ENCODE measurements around the gene WBP2NL. TPM values are rescaled to one million over a fixed set of nuclear protein-coding genes. Genes with fewer than 3 reads are reported as not detected.

WBP2NL gene
- total and polyA plus RNA-seq, 2 of the 8 experiments (the other 6 are each of a cell fraction or from before 2014, with no cell fraction given): not detected

DNA sequence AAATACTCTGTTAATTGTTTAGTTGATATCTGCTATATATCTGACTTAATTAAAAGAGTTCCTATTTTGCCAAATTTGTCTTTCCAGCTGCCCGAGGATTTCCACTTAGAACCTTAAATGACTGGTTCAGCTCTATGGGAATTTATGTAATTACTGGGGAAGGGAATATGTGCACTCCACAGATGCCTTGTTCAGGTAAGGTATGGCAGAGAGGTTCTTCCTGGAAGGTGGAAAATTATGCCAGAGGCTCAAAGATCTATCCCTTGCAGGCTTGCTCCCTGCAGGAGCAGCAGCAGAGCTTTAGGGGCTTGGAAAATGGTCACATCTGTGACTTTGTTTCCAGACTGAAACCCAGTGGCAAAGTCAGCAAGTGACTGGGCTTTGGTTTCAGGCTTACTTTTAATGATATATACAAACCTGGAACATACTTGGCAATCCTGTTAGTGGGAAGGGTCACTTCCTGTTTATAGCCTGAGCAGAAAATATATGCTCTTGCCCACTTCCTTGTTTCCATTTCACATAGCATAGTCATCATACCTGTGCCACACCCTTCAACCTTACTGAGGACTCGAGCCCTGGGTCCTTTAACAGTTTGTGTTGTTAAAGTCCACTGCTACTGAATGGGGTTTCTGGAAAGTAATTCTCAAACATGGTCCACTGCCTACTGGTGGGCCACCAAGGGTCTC is 23.7 kb downstream of the WBP2NL start:
- H3K23ac ChIP-seq (ENCODE audit: insufficient read length): no peak overlapping the region
- H3K14ac ChIP-seq (ENCODE audit: insufficient read length): no peak overlapping the region
- H3K36me3 ChIP-seq (ENCODE audit: control insufficient read depth in 2 of 4, insufficient read depth in 4 of 4, low read length in 3 of 4): no peaks in the 10 kb centered on the region
- ChIA-PET CTCF (ENCODE audit: partially characterized antibody) (no interaction called here), POLR2A (ENCODE audit: partially characterized antibody) (no interaction called here)
- no peak overlapping the region for H2BK12ac ChIP-seq (ENCODE audit: low read depth, low read length)
- no peak overlapping the region for H3K18ac ChIP-seq (ENCODE audit: extremely low read depth, low read length)
- H3K27me3 ChIP-seq (replicated peaks in 1 of 4; ENCODE audit: control insufficient read depth in 3 of 4, extremely low read depth in 1 of 4, insufficient read depth in 3 of 4, low read length in 3 of 4): no peaks in the 10 kb centered on the region
- H2BK120ac ChIP-seq (replicated peaks; ENCODE audit: low read depth, low read length): no peak overlapping the region
- H3K9me3 ChIP-seq (ENCODE audit: insufficient read depth in 2 of 2, low read depth in 1 of 2, low read length in 1 of 2): no peaks in the 10 kb centered on the region
- no peak overlapping the region for H2BK15ac ChIP-seq (ENCODE audit: low read length)
- no peaks in the 10 kb centered on the region for H3K79me1 ChIP-seq (ENCODE audit: low read depth, low read length)
- no peak overlapping the region for H3K27ac ChIP-seq (ENCODE audit: low read depth, low read length)
- 87% methylated on average over 2 of the region's 2 CpGs; no CpG with 5 or more reads in 1 of the 2 experiments for WGBS, 2 experiments (ENCODE audit: extremely low coverage in 1 of 2, insufficient coverage in 1 of 2, insufficient read length in 1 of 2, insufficient replicate concordance in 2 of 2, low coverage in 1 of 2, low lambda C conversion rate in 2 of 2, missing lambda C conversion rate in 1 of 2)
- H2AK5ac ChIP-seq (ENCODE audit: low read depth, low read length): no peak overlapping the region
- no peak overlapping the region for H4K8ac ChIP-seq (ENCODE audit: extremely low read depth, insufficient read depth, low read length)
- no peak overlapping the region for H3K9ac ChIP-seq (replicated peaks in 1 of 4; ENCODE audit: extremely low read depth in 1 of 4, low read depth in 3 of 4, low read length in 3 of 4)
- no peak overlapping the region for H2AFZ ChIP-seq (ENCODE audit: low read length)
- no peaks in the 10 kb centered on the region for H4K20me1 ChIP-seq (replicated peaks in 1 of 2; ENCODE audit: control insufficient read depth in 1 of 2, insufficient read depth in 2 of 2, low read length in 2 of 2)
- H3K4ac ChIP-seq (replicated peaks; ENCODE audit: insufficient read length, low read depth, low read length): no peak overlapping the region
- H3K4me3 ChIP-seq (ENCODE audit: extremely low read depth in 1 of 4, insufficient read depth in 2 of 4, low read depth in 3 of 4, low read length in 4 of 4): no peak overlapping the region
- H3K56ac ChIP-seq (replicated peaks; ENCODE audit: insufficient read length, low read depth, low read length): no peak overlapping the region
- no peaks in the 10 kb centered on the region for H3K4me1 ChIP-seq (replicated peaks in 1 of 4; ENCODE audit: control insufficient read depth in 3 of 4, insufficient read depth in 4 of 4, low read length in 3 of 4)
- DNase-seq (ENCODE audit: low read depth in 1 of 2, low spot score in 2 of 2): no peak
- no peaks in the 10 kb centered on the region for H3K23me2 ChIP-seq (ENCODE audit: low read depth, low read length)
- H4K91ac ChIP-seq (replicated peaks; ENCODE audit: insufficient read length, low read length): no peak overlapping the region
- H3K79me2 ChIP-seq (ENCODE audit: control insufficient read depth in 1 of 2, insufficient read depth in 2 of 2, low read length in 2 of 2): no peaks in the 10 kb centered on the region
- H2BK20ac ChIP-seq (ENCODE audit: low read length): no peak overlapping the region
- no peak overlapping the region for H3K4me2 ChIP-seq (ENCODE audit: insufficient read depth in 1 of 2, low read depth in 2 of 2, low read length in 2 of 2)
- H4K5ac ChIP-seq (ENCODE audit: insufficient read length, low read depth, low read length): no peak overlapping the region
- no peak for FAIRE-seq
- H2BK5ac ChIP-seq (ENCODE audit: low read depth, low read length): no peak overlapping the region
- TF ChIP-seq SP2 (IDR thresholded peaks at IDR 0.05; ENCODE audit: low read length): no peak
- no peak for TF ChIP-seq RNF2 (IDR thresholded peaks at IDR 0.05; ENCODE audit: borderline replicate concordance, low read depth, low read length, missing control alignments, poor library complexity, severe bottlenecking)
- no peak for TF ChIP-seq BACH1 (IDR thresholded peaks at IDR 0.05; ENCODE audit: low read length)
- no peak for TF ChIP-seq SIN3A (conservative IDR thresholded peaks at IDR 0.05 in 1 of 2, IDR thresholded peaks at IDR 0.05 in 1 of 2; ENCODE audit: low read depth in 1 of 2, low read length in 2 of 2)
- TF ChIP-seq POU5F1 (IDR thresholded peaks at IDR 0.05; ENCODE audit: low read depth, low read length): no peak
- TF ChIP-seq, protein P1, sequence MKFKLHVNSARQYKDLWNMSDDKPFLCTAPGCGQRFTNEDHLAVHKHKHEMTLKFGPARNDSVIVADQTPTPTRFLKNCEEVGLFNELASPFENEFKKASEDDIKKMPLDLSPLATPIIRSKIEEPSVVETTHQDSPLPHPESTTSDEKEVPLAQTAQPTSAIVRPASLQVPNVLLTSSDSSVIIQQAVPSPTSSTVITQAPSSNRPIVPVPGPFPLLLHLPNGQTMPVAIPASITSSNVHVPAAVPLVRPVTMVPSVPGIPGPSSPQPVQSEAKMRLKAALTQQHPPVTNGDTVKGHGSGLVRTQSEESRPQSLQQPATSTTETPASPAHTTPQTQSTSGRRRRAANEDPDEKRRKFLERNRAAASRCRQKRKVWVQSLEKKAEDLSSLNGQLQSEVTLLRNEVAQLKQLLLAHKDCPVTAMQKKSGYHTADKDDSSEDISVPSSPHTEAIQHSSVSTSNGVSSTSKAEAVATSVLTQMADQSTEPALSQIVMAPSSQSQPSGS (IDR thresholded peaks at IDR 0.05; ENCODE audit: low read length): no peak
- TF ChIP-seq CREB1 (IDR thresholded peaks at IDR 0.05): no peak
- no peak for TF ChIP-seq FOSL1 (IDR thresholded peaks at IDR 0.05; ENCODE audit: insufficient read depth, low read depth, low read length)
- no peak for TF ChIP-seq RXRA (IDR thresholded peaks at IDR 0.05; ENCODE audit: insufficient read depth, low read depth, low read length)
- no peak for TF ChIP-seq HDAC6 (IDR thresholded peaks at IDR 0.05; ENCODE audit: low read depth, low read length)

All from H1 (cell line).